H1 (cell line): ENCODE data around the gene GFY.

Experiments used
- TF ChIP-seq, protein P1 (sequence below): fragments of 300-600 bp; sonication (generic); IDR thresholded peaks from 2 replicates; pipeline ENCODE4 v1.7.1; 2012; ENCODE audit warnings: low read length, moderate library complexity, mild to moderate bottlenecking, inconsistent platforms; ENCODE audit not compliant: insufficient replicate concordance
- TF ChIP-seq, protein P2 (sequence below), 3 experiments: IDR thresholded peaks; 1 replicate in 2 of 3; 2 replicates in 1 of 3; pipeline versions ENCODE4 v1.5.1 to v1.6.1; 2011; ENCODE audit warnings: low read length in 3 of 3, mild to moderate bottlenecking in 3 of 3, inconsistent platforms in 2 of 3, low read depth in 1 of 3, moderate library complexity in 1 of 3; ENCODE audit not compliant: insufficient read depth in 1 of 3; ENCODE audit errors: control extremely low read depth in 1 of 3

GRCh38 chr19:49395581-49396407 lies 29.4 kb upstream of the GFY start:
- TF ChIP-seq, protein P1, sequence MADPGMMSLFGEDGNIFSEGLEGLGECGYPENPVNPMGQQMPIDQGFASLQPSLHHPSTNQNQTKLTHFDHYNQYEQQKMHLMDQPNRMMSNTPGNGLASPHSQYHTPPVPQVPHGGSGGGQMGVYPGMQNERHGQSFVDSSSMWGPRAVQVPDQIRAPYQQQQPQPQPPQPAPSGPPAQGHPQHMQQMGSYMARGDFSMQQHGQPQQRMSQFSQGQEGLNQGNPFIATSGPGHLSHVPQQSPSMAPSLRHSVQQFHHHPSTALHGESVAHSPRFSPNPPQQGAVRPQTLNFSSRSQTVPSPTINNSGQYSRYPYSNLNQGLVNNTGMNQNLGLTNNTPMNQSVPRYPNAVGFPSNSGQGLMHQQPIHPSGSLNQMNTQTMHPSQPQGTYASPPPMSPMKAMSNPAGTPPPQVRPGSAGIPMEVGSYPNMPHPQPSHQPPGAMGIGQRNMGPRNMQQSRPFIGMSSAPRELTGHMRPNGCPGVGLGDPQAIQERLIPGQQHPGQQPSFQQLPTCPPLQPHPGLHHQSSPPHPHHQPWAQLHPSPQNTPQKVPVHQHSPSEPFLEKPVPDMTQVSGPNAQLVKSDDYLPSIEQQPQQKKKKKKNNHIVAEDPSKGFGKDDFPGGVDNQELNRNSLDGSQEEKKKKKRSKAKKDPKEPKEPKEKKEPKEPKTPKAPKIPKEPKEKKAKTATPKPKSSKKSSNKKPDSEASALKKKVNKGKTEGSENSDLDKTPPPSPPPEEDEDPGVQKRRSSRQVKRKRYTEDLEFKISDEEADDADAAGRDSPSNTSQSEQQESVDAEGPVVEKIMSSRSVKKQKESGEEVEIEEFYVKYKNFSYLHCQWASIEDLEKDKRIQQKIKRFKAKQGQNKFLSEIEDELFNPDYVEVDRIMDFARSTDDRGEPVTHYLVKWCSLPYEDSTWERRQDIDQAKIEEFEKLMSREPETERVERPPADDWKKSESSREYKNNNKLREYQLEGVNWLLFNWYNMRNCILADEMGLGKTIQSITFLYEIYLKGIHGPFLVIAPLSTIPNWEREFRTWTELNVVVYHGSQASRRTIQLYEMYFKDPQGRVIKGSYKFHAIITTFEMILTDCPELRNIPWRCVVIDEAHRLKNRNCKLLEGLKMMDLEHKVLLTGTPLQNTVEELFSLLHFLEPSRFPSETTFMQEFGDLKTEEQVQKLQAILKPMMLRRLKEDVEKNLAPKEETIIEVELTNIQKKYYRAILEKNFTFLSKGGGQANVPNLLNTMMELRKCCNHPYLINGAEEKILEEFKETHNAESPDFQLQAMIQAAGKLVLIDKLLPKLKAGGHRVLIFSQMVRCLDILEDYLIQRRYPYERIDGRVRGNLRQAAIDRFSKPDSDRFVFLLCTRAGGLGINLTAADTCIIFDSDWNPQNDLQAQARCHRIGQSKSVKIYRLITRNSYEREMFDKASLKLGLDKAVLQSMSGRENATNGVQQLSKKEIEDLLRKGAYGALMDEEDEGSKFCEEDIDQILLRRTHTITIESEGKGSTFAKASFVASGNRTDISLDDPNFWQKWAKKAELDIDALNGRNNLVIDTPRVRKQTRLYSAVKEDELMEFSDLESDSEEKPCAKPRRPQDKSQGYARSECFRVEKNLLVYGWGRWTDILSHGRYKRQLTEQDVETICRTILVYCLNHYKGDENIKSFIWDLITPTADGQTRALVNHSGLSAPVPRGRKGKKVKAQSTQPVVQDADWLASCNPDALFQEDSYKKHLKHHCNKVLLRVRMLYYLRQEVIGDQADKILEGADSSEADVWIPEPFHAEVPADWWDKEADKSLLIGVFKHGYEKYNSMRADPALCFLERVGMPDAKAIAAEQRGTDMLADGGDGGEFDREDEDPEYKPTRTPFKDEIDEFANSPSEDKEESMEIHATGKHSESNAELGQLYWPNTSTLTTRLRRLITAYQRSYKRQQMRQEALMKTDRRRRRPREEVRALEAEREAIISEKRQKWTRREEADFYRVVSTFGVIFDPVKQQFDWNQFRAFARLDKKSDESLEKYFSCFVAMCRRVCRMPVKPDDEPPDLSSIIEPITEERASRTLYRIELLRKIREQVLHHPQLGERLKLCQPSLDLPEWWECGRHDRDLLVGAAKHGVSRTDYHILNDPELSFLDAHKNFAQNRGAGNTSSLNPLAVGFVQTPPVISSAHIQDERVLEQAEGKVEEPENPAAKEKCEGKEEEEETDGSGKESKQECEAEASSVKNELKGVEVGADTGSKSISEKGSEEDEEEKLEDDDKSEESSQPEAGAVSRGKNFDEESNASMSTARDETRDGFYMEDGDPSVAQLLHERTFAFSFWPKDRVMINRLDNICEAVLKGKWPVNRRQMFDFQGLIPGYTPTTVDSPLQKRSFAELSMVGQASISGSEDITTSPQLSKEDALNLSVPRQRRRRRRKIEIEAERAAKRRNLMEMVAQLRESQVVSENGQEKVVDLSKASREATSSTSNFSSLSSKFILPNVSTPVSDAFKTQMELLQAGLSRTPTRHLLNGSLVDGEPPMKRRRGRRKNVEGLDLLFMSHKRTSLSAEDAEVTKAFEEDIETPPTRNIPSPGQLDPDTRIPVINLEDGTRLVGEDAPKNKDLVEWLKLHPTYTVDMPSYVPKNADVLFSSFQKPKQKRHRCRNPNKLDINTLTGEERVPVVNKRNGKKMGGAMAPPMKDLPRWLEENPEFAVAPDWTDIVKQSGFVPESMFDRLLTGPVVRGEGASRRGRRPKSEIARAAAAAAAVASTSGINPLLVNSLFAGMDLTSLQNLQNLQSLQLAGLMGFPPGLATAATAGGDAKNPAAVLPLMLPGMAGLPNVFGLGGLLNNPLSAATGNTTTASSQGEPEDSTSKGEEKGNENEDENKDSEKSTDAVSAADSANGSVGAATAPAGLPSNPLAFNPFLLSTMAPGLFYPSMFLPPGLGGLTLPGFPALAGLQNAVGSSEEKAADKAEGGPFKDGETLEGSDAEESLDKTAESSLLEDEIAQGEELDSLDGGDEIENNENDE: no peak
- TF ChIP-seq, protein P2, sequence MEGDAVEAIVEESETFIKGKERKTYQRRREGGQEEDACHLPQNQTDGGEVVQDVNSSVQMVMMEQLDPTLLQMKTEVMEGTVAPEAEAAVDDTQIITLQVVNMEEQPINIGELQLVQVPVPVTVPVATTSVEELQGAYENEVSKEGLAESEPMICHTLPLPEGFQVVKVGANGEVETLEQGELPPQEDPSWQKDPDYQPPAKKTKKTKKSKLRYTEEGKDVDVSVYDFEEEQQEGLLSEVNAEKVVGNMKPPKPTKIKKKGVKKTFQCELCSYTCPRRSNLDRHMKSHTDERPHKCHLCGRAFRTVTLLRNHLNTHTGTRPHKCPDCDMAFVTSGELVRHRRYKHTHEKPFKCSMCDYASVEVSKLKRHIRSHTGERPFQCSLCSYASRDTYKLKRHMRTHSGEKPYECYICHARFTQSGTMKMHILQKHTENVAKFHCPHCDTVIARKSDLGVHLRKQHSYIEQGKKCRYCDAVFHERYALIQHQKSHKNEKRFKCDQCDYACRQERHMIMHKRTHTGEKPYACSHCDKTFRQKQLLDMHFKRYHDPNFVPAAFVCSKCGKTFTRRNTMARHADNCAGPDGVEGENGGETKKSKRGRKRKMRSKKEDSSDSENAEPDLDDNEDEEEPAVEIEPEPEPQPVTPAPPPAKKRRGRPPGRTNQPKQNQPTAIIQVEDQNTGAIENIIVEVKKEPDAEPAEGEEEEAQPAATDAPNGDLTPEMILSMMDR (IDR thresholded peaks at IDR 0.05; ENCODE audit: control extremely low read depth in 1 of 3, insufficient read depth in 1 of 3, low read depth in 1 of 3, low read length in 3 of 3): no peak
